Left renal pelvis (tissue), 4 donors: ENCODE measurements around the gene MBNL1. TPM values are rescaled to one million over a fixed set of nuclear protein-coding genes. Genes with fewer than 3 reads are reported as not detected.

Experiments used
- DNase-seq, 4 donors: peaks; one replicate each; pipeline ENCODE4 v3.0.0-alpha.2; 2013; ENCODE audit warnings: low read depth in 4 of 4, low spot score in 3 of 4
- polyA plus RNA-seq, 4 donors: library from polyadenylated mRNA; unstranded; fragments of 120-200 nt; gene quantifications; one replicate each; pipeline ENCODE4 v1.2.1, GENCODE V29; 2013; ENCODE audit not compliant: insufficient read length in 4 of 4

The MBNL1 gene
- polyA plus RNA-seq, 4 donors = 48.3 to 62.7 (median 55.5) TPM

DNA sequence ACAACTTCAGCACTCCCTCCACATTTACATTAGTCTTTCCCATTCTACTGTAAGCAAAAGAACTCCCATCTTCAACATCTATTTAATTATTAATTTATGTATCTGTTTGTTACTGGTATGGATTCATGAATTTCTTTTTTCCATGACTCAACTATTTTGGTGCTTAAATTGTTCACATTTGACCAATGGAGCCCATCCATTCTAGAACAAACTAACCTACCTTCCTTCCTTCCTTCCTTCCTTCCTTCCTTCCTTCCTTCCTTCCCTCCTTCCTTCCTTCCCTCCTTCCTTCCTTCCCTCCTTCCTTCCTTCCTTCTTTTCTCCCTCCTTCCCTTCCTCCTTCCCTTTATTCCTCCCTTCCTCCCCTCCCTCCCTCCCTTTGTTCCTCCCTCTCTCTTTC is 16.8 kb upstream of the MBNL1 start:
- no peak for DNase-seq

GRCh38 chr3:152252755-152253154 is 16.0 kb upstream of the MBNL1 start:
- DNase-seq = no peak

DNA sequence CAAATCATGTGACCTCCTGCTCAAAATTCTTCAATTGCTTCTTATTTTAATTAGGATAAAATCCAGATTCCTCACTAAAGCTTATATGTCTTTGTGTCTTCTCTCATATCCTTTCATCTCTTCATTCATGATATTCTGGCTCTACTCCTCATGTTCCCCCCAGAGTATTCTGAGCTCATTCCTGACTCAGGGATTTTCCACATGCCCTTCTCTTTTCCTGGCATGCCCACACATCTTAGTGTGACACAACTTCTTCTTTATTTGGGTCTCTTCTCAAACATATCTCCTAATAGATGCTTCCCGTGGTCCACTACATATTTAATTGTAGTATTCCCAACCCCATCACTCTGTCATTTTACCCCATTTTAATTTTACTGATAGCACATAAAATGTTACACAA is 15.2 kb upstream of the MBNL1 start:
- DNase-seq = no peak

DNA sequence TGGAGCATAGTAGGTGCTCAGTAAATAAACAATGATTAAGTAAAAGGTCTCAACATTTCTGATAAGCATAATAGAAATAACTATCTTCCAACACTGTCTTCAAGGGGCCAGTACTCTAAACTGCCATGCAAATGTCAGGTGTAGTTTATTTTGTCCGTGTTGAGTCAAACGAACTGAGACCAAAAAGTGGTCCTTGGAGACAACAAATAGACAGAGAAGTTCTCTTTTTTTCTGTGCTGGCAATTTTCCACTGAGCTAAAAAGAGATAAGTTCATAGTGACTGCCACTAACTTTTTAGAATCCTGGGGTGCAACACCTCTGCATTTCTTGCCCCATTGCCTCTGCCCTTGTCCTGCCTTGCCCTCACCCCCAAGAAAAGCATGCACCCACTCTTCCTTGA is 14.7 kb upstream of the MBNL1 start:
- DNase-seq = no peak

DNA sequence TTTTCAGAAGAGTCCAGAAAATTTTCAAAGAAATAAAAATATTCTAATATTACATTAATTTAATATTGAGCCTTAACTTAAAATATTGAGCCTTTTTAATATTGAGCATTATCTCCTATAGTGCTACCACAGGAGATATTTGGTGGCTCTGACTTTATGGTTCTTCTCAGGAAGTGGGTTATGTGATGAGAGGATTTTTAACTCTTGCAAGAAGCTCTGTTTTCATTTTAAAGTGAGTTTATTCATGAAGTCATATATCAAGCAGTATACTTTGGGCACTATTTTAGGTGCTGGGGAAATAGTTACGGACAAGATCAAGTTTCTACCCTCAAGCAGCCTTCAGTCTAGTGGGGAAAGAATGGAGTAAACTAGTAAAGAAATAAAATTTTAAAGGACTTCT is 13.4 kb upstream of the MBNL1 start:
- no peak for DNase-seq

DNA sequence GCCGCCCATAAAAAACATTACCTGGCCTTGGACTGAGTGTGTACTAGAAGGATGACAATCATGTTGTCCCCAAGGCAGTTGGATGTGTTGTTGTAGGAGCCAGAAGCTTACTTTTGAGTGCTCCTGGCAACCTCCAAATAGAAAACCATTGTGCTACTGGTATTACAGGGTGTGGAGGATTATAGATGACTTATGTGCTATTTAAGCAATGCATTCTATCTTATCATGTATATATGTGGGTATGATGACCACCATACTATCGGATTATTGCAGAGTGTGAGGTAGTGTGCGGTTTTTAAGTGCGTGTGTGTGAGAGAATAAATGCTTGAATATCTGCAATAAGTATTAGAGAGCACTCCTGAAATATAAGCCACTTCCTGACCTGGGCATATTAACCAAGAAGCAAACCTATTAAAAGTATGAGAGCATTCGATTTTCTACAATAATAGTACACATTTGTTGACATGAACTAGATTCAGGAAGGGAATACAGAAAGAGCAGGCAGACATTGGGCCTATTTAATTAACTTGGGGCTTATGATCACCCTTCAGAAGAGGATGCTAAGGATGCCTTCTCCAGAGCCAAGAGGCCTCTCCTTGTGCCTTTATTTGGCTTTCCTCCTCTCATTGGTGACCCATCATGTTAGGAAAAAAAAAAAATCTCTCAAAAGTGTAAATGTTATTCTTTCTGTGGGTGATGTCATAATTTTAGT is 11.7 kb upstream of the MBNL1 start:
- no peak for DNase-seq

DNA sequence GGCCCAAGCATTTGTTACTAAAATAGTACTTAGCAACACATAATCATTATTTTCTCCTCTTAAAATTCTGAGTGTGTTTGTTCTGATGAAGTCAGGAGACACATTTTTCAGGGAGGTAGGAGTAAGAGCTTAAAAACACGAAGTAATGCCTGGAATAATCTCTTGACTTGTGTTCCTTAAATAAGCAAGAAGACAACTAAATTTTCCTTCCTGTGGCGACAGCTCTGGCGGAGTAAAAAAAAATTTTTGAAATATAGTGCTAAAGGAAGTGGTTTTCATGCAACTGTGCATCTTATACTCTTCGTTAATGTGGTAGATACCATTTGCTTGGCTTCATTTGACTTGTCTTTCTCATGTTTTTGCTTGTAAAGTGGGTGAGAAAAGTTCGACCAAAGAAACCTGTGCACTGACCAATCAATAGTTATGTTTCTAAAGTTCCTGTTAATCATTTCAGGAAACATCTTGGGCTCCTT is 11.1 kb upstream of the MBNL1 start:
- DNase-seq = no peak

- DNase-seq = peak in 1 of 4 donors; percentile 21
Observed at GRCh38 chr3:152258448-152259393, 10.0 kb upstream of the MBNL1 start.

- DNase-seq = no peak
Observed at GRCh38 chr3:152259468-152259867, 9.3 kb upstream of the MBNL1 start.

- DNase-seq = no peak
Observed at GRCh38 chr3:152260026-152260425, 8.7 kb upstream of the MBNL1 start.

DNA sequence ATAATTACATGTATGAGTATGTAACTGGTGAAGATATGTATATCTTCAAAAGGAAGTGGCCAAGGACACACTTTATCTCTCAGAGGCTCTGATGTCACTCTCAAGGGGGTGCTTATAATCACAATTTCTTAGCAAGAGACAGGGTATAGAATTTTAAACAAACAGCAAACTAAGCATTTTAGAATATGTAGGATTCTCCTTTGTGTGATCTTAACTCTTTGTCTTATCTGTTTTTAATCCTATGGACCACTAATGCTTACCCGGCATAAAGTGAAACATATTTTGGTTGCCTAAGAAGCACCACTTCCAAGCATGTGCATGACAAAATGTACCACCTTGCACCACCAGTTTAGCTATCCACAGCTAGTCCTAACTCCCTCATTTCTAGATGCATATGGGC is 8.2 kb upstream of the MBNL1 start:
- DNase-seq = no peak

- DNase-seq = no peak
Observed at GRCh38 chr3:152261329-152261728, 7.4 kb upstream of the MBNL1 start.

GRCh38 chr3:152263711-152264110 is 5.0 kb upstream of the MBNL1 start:
- DNase-seq = no peak

- DNase-seq = no peak
Observed at GRCh38 chr3:152264378-152264777, 4.4 kb upstream of the MBNL1 start.

- no peak for DNase-seq
Observed at GRCh38 chr3:152266221-152266995, 2.3 kb upstream of the MBNL1 start.

GRCh38 chr3:152267831-152268554 is 736 bp upstream of the MBNL1 start:
- no peak for DNase-seq

DNA sequence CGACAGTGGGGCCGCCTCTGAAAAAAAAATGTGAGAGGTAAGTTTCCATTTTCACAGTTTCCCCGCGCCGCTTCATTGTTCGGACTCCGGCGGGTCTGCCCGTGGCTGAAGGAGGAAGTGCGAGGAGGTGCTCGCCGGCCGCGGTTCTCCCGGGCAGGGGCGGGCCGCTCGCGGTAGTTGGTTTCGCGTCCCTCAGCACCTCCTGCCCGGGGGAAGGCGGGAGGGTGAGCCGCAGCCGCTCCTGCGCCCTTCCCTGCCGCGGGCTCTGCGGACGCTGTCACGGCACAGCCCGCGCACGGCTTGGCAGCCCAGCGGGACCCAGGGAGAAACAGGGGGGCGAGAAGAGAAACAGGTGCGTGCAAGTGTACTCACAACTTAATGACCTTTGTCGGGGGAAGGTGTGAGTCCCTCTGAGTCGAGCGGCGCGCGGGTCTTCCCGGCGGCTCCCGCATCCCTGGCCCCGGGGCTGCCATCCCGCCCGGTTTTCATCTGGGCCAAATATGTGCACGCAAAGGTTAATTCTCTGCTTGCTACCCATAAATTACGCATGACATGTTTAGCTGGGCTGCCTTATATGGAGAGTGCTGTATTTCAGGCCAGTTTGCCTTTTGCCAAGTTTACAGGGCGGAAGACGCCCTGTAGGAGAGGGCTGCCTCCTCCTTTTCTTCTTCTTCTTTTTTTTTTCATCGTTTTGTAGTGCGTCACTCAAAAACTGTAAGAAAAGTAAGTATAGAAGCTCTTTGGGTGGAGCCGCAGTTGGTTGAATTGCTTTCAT is 514 bp downstream of the MBNL1 start:
- DNase-seq = peak; percentile 53 to 72 (median 63)

- peak in 3 of 4 donors; percentile 39 to 52 (median 51) for DNase-seq
Observed at GRCh38 chr3:152269831-152270734, 1.4 kb downstream of the MBNL1 start.
